ENCODE data around the gene TOX2. TPM values are rescaled to one million over a fixed set of nuclear protein-coding genes. Genes with fewer than 3 reads are reported as not detected.
A peak's percentile ranks its signal among the peaks of the same experiment; 100 is the strongest.

Gene TOX2
- total RNA-seq, 1 donor from 2014 or later: 4.7 TPM

DNA sequence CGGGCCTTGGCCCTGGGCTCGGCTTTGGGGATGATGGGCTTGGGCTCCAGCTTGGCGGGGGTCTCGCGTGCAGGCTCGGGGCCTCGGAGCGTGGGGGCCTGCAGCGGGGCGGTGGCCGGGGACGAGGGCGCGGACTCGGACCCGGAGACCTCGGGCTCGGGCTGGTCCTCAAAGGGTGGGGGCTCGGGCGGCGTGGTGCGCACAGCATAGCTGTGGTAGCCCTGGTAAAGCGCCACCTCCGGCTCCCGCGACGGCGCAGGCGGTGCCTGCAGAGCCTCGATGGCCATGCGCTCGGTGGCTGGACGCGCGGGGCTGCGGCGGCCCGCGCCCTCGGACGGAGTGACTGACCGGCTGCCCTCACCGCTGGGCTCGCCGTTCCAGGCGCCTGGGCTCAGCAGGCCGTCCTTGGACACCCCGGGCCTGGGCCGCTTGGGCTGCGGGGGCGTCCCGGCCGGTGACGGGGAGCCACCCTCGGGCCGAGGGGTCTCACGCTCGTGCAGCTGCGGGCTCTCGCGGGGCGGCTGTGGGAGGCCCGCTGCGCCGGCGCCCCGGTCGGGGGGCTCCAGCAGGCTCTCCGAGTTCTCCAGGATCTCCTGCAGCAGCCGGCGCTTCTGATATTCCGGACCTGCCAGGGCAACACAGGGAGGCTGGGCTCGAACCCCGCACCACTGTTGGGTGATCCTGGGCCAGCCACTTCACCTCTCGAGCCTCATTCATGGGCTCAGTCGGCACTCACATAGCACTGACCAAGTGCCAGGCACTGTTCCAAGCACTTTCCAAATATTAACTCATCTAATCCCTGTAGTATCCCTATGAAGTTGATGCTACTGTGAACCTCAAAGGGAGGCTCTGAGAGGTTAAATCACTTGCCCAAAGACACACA lies 201.4 kb downstream of the TOX2 start:
- no peaks in the 10 kb centered on the region for H3K36me3 Mint-ChIP-seq
- H3K27me3 Mint-ChIP-seq: peaks cover 7% of the 10 kb centered on the region
- H3K9me3 Mint-ChIP-seq: no peaks in the 10 kb centered on the region
- peaks cover 2% of the 10 kb centered on the region for H3K4me1 Mint-ChIP-seq (ENCODE audit: unreplicated experiment)
- peak overlapping the region; percentile 30 for H3K27ac Mint-ChIP-seq
- no peak for DNase-seq (ENCODE audit: extremely low spot score, unreplicated experiment)
- no peak overlapping the region for H3K4me3 Mint-ChIP-seq
- TF ChIP-seq, protein P1, sequence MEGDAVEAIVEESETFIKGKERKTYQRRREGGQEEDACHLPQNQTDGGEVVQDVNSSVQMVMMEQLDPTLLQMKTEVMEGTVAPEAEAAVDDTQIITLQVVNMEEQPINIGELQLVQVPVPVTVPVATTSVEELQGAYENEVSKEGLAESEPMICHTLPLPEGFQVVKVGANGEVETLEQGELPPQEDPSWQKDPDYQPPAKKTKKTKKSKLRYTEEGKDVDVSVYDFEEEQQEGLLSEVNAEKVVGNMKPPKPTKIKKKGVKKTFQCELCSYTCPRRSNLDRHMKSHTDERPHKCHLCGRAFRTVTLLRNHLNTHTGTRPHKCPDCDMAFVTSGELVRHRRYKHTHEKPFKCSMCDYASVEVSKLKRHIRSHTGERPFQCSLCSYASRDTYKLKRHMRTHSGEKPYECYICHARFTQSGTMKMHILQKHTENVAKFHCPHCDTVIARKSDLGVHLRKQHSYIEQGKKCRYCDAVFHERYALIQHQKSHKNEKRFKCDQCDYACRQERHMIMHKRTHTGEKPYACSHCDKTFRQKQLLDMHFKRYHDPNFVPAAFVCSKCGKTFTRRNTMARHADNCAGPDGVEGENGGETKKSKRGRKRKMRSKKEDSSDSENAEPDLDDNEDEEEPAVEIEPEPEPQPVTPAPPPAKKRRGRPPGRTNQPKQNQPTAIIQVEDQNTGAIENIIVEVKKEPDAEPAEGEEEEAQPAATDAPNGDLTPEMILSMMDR (conservative IDR thresholded peaks at IDR 0.05): no peak

DNA sequence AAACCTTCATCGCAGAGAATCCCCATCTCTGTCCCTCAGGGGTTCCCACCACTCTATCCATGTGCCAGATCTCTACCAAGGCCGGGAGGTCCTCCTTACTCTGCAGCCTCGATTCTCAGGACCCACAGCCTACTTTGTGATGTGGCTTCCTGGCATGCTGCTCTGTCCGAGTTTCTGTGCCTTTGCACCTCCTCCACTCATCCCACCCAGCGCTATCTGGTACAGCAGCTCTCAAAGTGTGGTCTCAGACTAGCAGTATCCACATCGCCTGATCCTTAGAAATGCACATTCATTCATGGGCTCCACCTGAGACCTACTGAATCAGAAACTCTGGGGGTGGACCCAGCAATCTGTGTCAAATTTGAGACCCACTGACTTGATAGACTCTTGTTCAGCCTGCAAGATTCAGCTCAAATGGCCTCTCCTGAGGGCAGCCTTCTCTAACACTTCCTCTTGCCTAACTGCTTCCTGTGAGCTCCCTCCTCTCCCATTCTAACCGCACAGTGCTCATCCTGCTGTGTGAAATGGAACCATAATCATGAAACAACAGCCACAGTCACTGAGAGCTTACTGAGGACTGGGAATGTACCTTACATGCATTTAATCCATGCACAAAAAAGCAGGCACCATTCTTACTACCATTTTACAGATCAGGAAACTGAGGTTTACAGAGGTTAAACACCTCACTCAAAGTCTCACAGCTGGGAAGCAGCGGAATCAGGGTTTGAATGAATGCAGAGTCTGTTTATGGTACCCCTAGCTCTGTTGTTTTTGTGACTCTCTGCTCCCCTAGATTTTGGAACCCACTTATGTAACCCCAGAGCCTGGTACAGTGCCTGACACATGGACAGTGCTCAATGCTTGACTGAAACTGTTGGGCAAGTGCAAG lies 202.9 kb downstream of the TOX2 start:
- peaks cover 4% of the 10 kb centered on the region for H3K4me1 Mint-ChIP-seq (ENCODE audit: unreplicated experiment)
- H3K27ac Mint-ChIP-seq: peak overlapping the region; percentile 22
- H3K27me3 Mint-ChIP-seq: peaks cover 8% of the 10 kb centered on the region
- no peaks in the 10 kb centered on the region for H3K36me3 Mint-ChIP-seq
- H3K9me3 Mint-ChIP-seq: no peaks in the 10 kb centered on the region
- DNase-seq (ENCODE audit: extremely low spot score, unreplicated experiment): no peak
- H3K4me3 Mint-ChIP-seq: no peak overlapping the region
- TF ChIP-seq, protein P1 (conservative IDR thresholded peaks at IDR 0.05): no peak

DNA sequence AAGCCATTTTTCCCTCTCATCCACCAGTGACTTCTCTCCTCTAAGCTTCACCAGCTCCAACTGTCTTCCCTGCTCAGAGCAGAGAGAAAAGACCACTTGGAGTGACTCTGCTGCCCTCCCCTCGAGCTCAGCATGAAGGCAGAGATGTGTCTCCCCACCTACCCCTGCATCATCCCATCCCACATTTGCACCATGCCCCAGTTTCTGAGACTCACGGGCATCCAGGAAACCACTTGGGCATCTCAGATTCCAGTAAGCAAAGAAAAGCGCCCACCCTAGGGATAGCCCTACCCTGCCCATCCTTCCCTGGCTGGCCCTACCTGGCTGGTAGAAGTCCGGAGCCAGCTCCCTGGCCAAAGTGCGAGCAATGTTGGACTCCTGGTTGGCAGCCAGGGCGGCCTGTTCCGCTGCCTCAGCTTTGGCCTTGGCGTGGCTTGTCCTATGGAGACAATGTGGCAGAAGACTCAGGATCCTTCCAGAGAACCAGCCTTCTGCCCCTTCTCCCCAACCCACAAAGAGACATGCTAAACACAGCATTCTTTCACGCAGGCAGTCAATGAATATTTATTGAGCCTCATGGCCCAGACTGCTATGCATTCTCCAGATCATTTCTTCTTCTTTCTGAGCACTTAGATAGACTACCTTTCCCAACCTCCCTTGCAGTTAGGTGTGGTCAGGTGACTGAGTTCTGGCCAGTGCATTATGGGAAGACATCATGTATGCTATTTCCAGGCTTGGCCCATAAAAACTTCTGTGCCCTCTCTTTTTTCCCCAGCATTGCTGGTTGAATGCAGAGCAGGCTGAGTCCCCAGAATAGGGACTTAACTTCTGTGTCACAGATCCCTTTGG lies 203.8 kb downstream of the TOX2 start:
- H3K27ac Mint-ChIP-seq: no peak overlapping the region
- H3K9me3 Mint-ChIP-seq: no peaks in the 10 kb centered on the region
- no peaks in the 10 kb centered on the region for H3K36me3 Mint-ChIP-seq
- peaks cover 11% of the 10 kb centered on the region for H3K27me3 Mint-ChIP-seq
- H3K4me1 Mint-ChIP-seq (ENCODE audit: unreplicated experiment): peaks cover 4% of the 10 kb centered on the region
- TF ChIP-seq, protein P1 (conservative IDR thresholded peaks at IDR 0.05): no peak
- no peak overlapping the region for H3K4me3 Mint-ChIP-seq
- DNase-seq (ENCODE audit: extremely low spot score, unreplicated experiment): no peak

Other genes starting within 250 kb of the TOX2 start
- 29.4 and 51.0 TPM in 2 replicates for gene MYBL2, start 247.7 kb upstream of the TOX2 start, total RNA-seq (ENCODE audit: low replicate concordance)
- not detected in 2 replicates for gene GTSF1L, start 187.8 kb upstream of the TOX2 start, total RNA-seq (ENCODE audit: low replicate concordance)